GM12872 (cell line): ENCODE results near the gene CFAP74.

Experiments
- TF ChIP-seq, protein P1 (sequence below): IDR thresholded peaks from 3 replicates; pipeline ENCODE4 v1.5.1; 2011; ENCODE audit warnings: low read depth, mild to moderate bottlenecking, low read length, moderate library complexity; ENCODE audit not compliant: insufficient read depth

CFAP74 gene

DNA sequence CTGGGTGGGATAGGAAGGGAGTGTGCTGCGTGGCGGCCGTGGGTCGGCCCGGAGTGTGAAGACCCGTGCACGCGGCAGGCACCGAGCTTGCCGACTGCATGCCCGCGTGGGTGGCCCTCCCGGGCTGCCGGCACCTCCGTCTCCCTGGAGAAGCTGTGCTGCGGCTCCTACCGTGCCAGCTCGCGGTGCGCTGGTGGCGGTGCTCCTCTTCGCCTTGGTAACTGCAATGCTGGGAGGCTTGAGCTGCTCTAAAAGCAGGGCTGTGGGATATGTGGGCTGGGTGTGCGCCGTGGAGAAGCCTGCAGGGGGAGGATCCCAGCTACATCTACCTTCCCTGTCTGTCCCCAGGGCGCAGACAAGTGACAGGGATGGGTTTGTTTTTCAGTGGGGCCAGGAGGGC lies 18.0 kb upstream of the CFAP74 start:
- TF ChIP-seq, protein P1, sequence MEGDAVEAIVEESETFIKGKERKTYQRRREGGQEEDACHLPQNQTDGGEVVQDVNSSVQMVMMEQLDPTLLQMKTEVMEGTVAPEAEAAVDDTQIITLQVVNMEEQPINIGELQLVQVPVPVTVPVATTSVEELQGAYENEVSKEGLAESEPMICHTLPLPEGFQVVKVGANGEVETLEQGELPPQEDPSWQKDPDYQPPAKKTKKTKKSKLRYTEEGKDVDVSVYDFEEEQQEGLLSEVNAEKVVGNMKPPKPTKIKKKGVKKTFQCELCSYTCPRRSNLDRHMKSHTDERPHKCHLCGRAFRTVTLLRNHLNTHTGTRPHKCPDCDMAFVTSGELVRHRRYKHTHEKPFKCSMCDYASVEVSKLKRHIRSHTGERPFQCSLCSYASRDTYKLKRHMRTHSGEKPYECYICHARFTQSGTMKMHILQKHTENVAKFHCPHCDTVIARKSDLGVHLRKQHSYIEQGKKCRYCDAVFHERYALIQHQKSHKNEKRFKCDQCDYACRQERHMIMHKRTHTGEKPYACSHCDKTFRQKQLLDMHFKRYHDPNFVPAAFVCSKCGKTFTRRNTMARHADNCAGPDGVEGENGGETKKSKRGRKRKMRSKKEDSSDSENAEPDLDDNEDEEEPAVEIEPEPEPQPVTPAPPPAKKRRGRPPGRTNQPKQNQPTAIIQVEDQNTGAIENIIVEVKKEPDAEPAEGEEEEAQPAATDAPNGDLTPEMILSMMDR: no peak

DNA sequence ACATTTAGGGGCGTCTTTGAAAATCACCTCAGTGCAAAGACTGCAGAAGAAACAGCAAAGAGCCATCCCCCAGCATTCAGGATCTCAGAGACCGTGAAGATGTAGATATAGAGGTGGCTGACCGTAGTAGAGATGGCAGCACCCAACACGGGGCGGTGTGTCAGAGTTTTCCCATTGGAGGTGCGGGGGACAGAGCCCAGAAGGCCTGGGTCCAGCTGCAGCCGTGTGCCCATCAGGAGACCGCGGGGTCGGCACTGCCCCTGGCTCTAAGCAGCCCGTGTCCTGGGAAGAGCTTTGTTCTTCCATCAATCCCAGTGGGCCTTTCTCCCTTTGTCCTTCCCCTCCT lies 16.7 kb upstream of the CFAP74 start:
- TF ChIP-seq, protein P1: no peak

GRCh38 chr1:2019571-2020309 lies 16.2 kb upstream of the CFAP74 start:
- TF ChIP-seq, protein P1: no peak

DNA sequence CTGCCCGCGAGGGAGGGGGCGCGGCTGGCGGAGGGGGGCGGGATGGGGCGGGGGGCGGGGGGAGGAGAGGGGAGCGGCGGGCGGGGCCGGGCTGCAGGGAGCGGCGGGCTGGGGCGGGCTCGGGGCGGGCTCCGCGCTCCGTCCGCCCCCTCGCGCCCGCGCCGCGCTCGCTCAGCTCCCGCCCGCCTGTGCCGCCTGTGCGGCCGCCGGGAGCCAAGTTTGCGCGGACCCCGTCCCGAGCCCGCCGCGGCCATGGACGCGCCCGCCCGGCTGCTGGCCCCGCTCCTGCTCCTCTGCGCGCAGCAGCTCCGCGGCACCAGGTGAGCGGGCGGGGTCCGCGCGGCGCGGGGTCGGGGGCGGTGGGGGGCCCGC lies 15.6 kb upstream of the CFAP74 start, which contains the start of gene GABRD:
Gene GABRD, plus strand, starts transcription at position 174 of the 372 bp plus-strand sequence. Its CDS starts 79 bp downstream, at position 253.
- TF ChIP-seq, protein P1: no peak

- TF ChIP-seq, protein P1: no peak
These were observed 14.9 kb upstream of the CFAP74 start for GRCh38 chr1:2018217-2019171.

DNA sequence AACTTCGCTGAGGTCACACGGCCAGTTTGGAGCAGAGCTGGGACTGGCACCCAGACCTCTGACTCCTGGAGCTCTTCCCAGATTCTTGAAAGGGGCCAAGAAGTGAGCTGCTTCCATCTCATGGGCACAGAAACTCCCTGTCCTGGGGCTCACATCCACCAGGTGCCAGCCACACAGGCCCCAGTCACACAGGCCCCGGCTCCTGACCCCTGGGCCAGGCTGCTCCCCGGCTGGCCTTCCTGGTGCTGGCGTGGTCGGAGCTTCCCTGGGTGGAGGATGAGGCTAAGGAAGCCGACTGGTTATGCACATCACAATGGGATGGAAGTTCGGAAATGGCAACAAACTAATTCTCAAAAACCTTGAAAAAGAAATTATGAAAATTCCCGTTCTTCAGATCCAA lies 12.5 kb upstream of the CFAP74 start:
- TF ChIP-seq, protein P1: no peak
